Stimulated activated CD4-positive, alpha-beta T cell treated with anti-CD3 and anti-CD28 coated beads, Interleukin-15, amount 100 ng/mL, for 48 hours (primary cell): Measurements from ENCODE around the gene OR6V1.
A peak's percentile ranks its signal among the peaks of the same experiment; 100 is the strongest.

Experiments
- DNase-seq, 2 donors: peaks; one replicate each; pipeline ENCODE4 v3.0.0-alpha.2; 2020; ENCODE audit warnings: low read depth in 2 of 2

OR6V1 gene, protein sequence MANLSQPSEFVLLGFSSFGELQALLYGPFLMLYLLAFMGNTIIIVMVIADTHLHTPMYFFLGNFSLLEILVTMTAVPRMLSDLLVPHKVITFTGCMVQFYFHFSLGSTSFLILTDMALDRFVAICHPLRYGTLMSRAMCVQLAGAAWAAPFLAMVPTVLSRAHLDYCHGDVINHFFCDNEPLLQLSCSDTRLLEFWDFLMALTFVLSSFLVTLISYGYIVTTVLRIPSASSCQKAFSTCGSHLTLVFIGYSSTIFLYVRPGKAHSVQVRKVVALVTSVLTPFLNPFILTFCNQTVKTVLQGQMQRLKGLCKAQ

DNA sequence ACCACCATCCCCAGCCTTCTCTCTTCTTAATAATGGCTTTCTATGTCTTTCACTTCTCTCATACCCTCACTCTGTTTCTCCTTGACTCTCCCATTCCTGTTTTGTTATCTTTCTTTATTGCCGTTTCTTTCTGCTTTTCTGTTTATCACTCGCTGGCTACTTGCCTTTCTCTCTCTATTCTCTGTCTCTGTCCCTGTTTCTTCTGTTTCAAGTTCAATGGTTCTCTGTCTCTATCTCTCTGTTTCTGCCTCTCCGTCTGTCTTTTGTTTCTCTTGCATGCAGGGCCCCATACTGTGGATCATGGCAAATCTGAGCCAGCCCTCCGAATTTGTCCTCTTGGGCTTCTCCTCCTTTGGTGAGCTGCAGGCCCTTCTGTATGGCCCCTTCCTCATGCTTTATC is at the start of gene OR6V1:
OR6V1 (plus strand) TSS at position 301 of the 400 bp plus-strand sequence; CDS start at position 301, 0 bp downstream.
- DNase-seq: no peak

DNA sequence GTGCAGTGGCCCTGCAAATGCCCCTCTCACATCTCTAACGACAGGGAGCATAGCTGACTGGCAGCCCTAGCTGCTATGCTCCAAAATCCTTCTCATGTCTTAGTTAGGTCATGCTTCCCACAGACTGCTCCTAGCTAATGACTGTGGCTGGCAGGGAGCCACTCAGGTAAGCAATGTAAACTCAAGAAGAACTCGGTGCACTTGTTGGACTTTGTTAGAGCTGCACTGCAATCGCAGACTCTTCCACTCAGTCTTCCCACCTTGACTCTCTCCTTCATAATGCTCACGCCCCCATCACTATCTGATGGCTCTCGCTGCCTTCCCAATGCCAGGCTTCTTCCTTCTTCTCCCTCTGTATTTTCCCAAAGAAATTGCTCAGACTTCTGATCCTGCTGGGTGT is 49.2 kb upstream of the OR6V1 start:
- no peak for DNase-seq

DNA sequence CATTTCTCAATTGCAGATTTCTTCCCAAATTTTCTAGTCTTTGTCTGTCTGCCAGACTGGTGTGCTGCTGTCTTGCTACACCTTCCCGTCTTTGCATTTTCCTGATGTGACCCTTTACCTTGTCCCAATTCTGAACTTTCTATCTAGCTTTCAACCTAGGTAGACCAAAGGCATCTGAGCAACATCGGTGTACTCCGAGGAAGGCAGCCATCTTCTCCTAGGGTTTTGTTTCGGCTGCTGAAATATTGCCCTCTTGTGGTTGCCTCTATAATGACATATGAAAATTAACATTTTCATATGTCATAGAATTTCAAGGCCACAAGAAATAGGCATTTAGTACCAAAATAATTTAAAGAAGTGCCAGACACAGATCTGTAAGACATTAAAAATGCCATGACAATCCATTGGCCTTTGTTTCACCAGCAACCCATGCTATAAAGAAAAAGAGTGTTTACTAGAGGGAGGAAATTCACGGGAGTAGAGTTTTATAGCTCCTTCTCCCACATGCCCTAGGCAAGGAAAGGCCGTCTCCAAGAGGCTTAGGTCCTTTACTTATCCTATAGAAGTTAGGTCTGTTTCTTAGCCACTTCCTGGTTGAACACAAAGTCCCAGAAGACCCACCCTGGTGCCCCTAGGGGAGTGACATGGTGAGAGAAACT is 48.6 kb upstream of the OR6V1 start:
- peak; percentile 2 to 14 for DNase-seq

DNA sequence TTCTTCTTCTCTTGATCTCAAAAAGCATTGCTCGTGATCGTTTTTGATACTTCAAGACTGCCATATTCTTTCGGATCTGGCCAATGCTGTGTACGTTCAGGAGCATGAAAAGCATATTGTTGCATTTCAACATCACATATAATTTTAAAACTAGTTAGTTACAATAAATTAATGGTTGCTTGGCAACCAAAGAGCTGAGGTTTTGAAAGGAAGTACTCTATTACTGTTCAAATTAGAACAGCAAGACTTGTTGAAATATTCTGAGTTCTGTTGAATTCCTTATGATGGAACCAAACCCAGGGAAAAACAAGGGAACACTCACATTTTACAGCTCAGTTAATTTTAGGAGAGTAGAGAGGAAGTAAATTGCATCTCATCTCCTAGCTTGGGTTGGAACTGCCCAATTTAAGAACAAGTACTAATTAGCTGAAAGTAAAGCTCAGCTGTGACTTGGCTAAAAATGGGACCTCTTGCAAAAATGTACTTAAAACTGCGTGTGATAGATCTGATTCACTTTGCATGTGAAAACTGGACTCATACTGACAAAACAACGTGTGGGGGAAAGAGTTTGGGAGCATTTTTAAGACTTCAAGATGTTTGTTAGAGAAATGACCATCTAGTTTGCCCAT is 46.4 kb upstream of the OR6V1 start:
- DNase-seq: no peak

DNA sequence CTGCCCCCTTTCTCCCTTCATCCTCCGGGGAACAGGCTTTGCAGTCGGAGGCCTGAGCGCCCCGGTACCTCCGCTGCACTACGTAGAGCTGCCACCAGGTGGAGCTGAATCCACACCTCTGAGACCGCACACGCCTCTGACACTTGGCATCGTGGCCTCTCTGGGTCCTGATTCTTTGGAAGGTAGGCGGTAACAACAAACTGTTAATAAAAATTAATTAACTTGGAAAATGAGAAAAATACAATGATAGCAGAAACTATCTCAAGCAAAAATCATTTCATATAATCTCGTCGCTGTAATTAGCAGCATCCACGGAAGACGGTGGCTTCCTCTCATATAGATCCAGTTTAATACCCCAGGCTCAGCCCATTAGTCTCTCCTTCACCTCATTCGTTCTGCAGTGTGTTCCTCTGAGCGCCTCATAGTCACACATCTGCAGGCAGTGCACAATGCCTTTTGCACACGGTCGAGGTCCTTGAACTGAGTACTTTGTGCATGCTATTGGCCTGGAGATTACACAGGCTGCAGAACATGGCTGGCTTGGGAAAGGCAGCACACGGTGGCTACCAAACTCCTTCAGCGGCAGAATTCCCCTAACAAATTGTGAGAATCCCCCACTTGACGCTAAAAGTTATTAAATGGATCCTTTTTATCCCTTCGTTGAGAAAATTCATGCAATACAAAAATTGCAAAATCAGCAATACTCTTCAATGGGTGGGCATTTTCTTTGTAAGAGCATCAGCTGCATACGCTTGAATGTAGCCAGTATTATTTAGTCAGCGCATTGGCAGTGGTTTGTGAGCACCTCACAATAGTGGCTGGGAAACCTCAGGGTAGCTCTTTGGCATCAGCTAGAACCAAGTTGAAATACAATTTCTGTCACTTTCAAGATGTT is 43.9 kb upstream of the OR6V1 start:
- peak; percentile 56 to 73 for DNase-seq

DNA sequence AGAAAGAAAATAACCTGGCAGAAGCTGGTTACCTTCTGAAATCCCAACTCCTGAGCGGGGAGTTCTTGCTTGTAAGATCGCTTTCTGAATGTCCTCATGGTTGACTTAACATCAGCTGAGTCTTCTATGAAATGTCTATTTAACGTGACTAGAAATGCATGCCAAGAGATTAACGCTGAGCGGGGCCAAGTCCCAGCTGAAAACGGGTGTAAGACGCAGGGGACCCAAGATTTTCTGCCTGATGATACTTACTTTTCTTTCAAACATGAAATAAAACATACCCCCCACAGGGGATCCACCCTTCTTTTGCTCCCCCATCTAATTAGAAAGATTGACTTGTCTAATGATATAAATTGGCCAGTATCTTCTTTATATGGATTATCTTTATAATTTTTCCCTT is 40.1 kb upstream of the OR6V1 start:
- DNase-seq: no peak

DNA sequence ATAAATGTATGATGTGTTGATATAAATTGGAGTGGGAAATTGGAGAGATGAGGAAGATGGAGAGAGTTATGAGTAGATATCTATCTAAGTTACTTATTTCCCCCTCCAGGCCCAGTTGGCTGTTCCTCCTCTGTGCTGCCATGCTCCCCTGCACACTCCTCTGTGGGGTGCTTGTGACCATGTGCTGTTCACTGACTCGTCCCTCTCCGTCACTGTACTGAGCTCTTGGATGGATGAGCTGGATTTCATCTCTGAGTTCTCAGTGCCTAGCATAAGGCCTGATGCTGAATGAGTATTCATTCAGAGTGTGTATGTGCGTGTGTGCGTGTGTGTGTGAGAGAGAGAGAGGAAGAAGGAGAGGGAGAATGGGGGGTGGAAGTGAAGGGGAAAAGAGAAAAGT is 39.7 kb upstream of the OR6V1 start:
- DNase-seq: no peak

DNA sequence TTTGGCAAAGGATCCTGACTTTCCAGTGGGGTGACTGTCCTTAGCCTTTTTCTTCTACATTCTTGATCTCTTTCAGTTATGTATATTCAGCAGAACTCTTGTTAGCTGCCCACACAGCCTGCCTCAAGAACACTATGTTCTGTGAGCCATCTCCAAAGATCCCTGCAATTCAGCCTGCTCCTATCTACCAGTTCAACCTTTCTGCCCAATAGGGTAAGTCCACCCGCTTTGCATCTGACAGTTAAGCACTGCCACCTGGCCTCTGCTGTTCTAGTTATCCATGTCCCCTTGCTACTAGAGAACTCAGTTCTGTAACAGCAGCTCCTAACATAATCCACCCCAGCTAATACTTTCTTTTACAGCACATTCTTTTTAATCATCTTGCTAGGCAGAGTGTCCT is 38.7 kb upstream of the OR6V1 start:
- DNase-seq: no peak

DNA sequence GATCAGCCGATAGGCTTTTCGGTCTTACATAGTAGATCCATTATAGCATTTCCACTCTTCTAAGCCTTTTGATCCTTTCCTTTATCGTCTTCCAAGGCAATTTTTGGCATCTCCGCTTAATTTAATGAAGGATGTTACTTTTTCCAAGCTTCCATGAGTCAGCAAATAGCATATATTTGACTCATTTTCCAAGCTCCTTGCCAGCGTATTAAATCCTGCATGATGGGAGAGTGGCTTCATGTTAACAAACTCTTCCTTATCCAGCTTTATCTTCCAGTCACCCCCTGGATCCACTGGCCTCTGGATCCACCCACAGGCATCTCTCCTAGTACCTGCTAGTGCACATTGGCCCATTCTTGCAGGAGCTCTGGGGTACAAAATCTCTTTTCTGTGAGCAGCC is 38.2 kb upstream of the OR6V1 start:
- DNase-seq: no peak

DNA sequence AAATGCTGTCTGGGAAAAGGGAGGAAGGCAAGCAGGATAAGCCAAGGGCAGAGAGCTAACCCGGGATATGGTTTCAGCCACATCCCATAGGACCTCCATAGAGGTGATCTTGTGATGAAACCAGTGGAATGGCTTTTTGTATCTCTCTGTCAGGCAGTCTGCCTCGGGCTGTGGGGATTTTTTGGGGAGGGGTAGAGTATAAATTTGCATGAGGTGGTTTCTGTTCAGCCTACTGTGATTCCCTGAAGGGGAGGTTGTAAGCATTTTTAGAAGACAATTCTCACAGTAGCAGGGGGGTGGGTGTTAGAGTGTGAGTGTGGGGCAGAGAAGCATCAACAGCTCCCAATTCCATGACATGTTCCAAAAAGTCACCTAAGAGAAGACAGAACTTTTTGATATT is 37.1 kb upstream of the OR6V1 start:
- no peak for DNase-seq

DNA sequence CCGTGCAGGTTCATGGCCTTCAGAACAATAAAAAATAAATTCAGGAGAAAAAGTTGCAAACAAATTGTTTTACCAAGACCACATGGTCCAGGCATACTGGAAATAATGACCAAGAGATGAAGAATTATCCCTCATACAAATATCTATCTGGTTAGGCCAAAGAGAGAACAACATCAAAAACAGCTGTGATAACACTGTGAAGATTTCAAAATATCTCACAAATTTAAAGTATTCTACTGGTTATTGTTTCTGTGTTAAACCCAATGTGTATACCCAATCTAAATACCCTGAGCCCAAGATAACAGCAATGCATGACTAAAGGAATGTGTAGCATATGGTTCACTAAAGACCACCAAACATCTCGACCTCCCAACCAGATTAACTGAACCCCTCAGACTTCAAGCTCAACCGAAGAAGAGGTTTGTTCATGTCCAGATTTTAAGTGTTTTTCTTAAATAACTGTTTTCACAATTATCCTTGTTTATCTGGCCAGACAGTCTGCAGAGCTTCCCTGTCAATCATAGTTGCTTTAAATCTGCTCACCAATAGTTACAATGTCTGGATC is 36.1 kb upstream of the OR6V1 start:
- DNase-seq: no peak

DNA sequence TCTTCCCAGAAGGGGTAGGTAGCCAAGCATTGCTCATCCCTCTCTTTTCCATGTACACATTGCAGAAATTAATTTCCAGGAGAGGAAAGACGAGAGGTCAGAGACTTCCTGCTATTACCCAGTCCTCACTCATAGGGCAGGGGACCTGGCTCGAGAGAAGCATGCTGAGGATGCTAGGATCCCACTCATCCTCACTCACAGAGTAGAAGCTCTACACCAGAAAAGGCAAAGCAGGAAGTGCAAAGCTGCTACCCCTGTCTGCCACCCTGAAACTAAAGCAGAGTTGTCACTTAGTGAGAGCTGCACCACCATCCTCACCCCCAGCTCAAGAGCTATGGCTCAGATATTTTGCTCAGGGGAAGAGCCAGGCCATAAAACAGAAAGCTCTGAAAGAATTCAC is 35.1 kb upstream of the OR6V1 start:
- DNase-seq: no peak

DNA sequence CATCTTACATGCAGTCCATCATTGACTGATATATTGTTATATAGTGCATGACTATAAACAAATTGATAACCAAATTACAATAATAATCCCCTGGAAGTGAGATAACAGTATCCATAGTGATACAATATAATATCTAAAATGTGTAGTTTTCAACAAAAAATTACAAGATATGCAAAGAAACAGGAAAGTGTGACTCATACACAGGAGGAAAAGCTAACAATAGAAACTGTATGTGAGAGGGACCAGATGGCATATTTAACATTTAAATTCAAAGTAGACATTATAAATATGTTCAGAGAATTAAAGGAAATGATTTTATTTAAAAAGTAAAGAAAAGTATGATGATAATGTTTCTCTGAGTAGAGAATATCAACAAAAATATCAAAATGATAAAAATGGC is 33.2 kb upstream of the OR6V1 start:
- DNase-seq: no peak

DNA sequence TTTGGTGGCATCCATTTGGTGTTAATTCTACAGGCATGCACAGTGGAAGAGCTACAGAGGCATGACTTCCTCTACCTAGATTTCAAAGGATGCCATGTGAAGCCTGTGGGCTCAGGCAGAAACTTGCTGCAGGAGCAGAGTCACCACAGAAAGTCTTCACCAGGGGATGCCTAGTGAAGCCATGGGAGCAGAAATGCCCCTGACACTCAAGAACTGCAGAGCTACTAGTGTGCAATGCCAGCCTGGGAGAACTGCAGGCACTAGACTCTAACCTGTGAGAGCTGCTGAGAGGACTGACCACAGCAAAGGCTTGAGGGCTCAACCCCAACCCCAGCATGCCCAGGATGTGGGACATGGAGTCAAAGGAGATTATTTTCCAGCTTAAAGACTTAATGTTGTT is 29.1 kb upstream of the OR6V1 start:
- no peak for DNase-seq

DNA sequence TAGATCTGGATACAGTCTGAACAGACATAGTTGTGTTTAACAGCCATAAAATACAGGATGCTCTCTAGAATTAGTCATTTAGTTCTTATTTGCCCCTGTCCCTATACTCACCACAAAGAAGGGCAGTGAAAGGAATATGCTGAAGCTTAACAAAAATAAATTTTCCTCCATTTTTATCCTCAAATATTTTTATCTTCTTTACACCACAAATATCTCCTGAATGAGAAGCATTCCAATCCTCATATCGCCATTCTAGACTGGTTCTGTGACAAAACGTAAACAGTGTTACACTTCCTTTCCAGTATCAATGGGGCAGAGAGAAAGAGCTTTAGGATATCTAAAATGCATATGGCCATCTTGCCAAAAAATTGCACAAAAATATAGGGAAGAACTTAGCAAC is 26.8 kb upstream of the OR6V1 start:
- no peak for DNase-seq

DNA sequence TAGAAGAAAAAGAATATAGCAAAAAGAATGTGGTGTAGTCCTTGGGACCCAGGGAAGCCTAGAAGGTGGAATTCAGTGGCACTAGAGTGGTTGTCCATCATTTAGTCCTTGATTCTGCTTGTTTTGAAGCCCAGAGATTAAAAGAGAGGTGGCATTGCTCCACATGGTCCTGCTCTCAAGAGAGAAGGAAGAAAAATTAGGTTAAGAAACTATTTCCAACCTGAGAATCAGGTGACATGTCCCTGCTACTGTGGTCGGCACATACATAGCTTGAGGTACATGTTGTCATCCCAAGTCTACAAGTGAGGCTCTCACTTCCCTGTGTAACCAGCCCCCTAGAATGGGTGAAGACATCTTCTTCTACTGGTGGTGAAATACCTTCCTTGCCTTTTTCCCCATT is 25.1 kb upstream of the OR6V1 start, which contains the start of gene OR9A2:
OR9A2 (minus strand) TSS at position 101 of the 400 bp plus-strand sequence; CDS start at position 101, 0 bp downstream.
- no peak for DNase-seq

DNA sequence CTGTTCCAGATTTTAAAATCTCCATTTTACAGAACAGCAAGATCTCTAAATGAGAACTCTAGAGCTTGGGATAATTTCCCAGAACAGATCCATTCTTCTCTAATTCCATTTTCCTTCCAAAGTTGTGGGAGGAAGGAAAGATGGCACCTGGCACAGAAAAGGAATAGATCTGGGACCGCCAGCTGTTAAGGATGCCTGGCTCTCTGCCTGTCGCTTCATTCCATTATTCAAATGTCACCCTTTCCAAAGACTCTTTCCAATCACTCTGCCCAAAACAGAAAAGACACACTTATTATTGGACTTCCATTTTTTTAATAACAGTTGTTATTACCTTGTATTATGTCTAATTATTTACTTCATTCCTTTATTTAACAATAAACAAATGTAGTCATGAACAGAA is 24.5 kb upstream of the OR6V1 start:
- DNase-seq: no peak

DNA sequence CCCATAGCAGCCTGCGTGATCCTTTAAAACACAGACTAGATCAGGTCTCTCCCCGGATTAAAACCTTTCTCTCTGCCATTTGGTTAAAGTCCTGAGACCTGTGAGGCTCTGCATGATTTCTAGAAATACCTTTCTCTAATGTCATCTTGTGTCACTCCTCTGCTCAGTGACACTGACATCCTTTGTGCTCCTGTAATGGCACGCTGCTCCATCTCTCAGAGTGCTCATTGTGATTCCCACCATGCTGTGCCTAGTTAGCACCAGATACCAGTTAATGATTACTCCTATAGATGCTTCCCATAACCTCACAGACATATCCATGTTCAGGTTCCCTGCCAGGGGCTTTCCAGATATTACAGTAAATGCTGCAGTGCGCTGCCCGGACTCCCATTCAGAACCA is 13.5 kb upstream of the OR6V1 start:
- no peak for DNase-seq

DNA sequence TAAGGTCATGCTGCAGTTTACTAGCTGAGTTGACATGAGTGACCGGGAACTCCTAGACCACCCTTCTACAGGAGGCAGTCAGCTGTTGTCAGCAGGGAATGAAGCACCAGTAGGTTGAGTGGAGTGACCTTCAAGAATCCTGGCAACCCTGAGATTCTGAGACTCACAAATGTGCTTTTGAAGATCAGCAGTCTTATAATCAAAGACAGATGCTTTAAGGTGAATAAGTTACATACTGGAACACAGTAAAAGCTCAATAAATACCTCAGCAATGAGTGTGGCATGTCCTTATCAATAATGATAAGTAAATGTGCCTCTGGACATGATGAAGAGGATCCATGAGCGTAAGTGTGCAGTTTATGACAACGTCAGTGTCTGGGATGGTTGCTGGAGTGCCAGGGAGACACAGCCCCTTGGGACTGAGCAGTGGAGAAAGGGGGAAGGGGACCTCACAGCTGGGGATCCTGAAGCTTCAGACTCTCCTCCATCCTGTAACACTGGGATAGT is 11.9 kb upstream of the OR6V1 start:
- no peak for DNase-seq

DNA sequence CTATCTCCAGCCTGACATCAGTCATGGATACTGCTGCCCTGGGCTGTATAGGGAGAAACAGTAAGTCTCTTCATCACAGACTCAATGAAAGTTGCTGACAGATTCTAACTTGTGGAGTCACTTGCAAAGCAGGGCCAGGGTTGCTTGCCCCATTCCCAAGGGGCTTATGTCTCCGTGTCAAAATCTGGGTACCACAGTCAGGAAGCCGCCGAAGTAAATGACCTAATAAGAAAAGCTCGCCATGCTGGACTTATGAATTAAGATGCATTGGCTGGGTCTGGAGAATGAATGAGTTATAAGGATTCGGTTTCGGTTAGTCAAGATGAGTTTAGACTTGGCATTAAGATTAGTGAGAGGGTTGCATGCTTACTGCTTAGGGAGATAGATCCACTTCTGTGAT is 10.8 kb upstream of the OR6V1 start:
- no peak for DNase-seq

DNA sequence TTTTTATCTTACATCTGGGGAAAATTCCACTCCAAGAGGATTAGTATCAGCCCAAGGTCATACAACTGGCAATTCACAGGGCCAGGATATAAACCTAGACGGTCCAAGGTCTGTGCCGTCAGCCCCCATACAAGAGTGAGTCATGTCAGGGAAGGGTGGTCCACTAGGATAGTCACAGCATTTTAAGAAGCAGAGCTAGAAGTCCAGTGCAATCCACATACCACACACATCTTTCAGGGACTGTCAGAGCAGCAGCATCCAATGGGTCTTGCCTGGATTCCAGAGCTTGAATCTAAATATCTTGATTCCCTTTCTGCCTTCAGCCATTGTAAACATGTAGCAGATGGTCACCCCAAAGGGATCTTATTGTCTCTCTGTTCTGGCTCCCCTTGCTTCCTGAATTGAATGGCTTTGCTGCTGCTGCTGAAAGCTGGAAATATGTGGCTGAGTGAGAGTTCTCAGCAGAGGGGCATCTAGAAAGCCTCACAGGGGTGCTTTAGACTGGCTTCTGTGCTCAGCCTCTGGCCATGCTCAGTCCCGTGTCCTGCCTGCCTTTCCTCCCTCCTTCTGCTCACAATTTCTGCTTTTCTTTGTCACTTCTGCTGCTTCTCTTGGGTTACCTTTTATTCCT is 9.9 kb upstream of the OR6V1 start:
- no peak for DNase-seq
